H9 (cell line): ENCODE results near the gene IMMP2L. TPM values are rescaled to one million over a fixed set of nuclear protein-coding genes. Genes with fewer than 3 reads are reported as not detected.

Source experiments
- DNase-seq: peaks from one replicate; pipeline ENCODE4 v3.0.0-alpha.2; 2017
- H2AFZ ChIP-seq: one replicate; pipeline ENCODE4 v1.6.1; 2013; ENCODE audit warnings: mild to moderate bottlenecking, low read length, control low read depth, moderate library complexity
- H2AK5ac ChIP-seq: 2 replicates; pipeline ENCODE4 v1.6.1; 2013; ENCODE audit warnings: low read length, control low read depth, mixed read lengths; ENCODE audit not compliant: insufficient read length
- H2BK120ac ChIP-seq: one replicate; pipeline ENCODE4 v1.6.1; 2013; ENCODE audit warnings: low read depth, mild to moderate bottlenecking, low read length, control low read depth, inconsistent platforms; ENCODE audit not compliant: poor library complexity, severe bottlenecking
- H2BK12ac ChIP-seq: 2 replicates; pipeline ENCODE4 v1.6.1; 2013; ENCODE audit warnings: low read length, control low read depth, mixed read lengths, low read depth; ENCODE audit not compliant: insufficient read length
- H2BK15ac ChIP-seq: 2 replicates; pipeline ENCODE4 v1.6.1; 2013; ENCODE audit warnings: low read depth, low read length, control low read depth
- H2BK20ac ChIP-seq: one replicate; pipeline ENCODE4 v1.6.1; 2013; ENCODE audit warnings: low read depth, mild to moderate bottlenecking, low read length, control low read depth, inconsistent platforms; ENCODE audit not compliant: poor library complexity, severe bottlenecking
- H2BK5ac ChIP-seq: 2 replicates; pipeline ENCODE4 v1.6.1; 2013; ENCODE audit warnings: low read length, control low read depth, mixed read lengths; ENCODE audit not compliant: insufficient read length
- H3K14ac ChIP-seq: 2 replicates; pipeline ENCODE4 v1.6.1; 2013; ENCODE audit warnings: low read length, control low read depth; ENCODE audit not compliant: insufficient read depth
- H3K18ac ChIP-seq: 2 replicates; pipeline ENCODE4 v1.6.1; 2013; ENCODE audit warnings: low read depth, mild to moderate bottlenecking, mixed read lengths, low read length, control low read depth; ENCODE audit not compliant: insufficient read length
- H3K23ac ChIP-seq: 2 replicates; pipeline ENCODE4 v1.6.1; 2013; ENCODE audit warnings: low read length, control low read depth, mixed read lengths, low read depth; ENCODE audit not compliant: insufficient read length
- H3K23me2 ChIP-seq: 2 replicates; pipeline ENCODE4 v1.6.1; 2013; ENCODE audit warnings: low read depth, mild to moderate bottlenecking, mixed read lengths, low read length, control low read depth; ENCODE audit not compliant: insufficient read length, poor library complexity, severe bottlenecking
- H3K27ac ChIP-seq: 2 replicates; pipeline ENCODE4 v1.5.1; 2013; ENCODE audit warnings: low read length, control low read depth, mixed read lengths, low read depth; ENCODE audit not compliant: insufficient read length
- H3K27me3 ChIP-seq: 2 replicates; pipeline ENCODE4 v1.6.1; 2013; ENCODE audit warnings: low read length, control low read depth, inconsistent platforms; ENCODE audit not compliant: insufficient read depth
- H3K4ac ChIP-seq: 2 replicates; pipeline ENCODE4 v1.6.1; 2013; ENCODE audit warnings: low read depth, mild to moderate bottlenecking, control low read depth, inconsistent platforms, low read length, moderate library complexity
- H3K4me1 ChIP-seq: 2 replicates; pipeline ENCODE4 v1.6.1; 2013; ENCODE audit warnings: low read length, control low read depth, inconsistent platforms; ENCODE audit not compliant: insufficient read depth
- H3K4me2 ChIP-seq: 2 replicates; pipeline ENCODE4 v1.6.1; 2013; ENCODE audit warnings: low read length, control low read depth, mixed read lengths; ENCODE audit not compliant: insufficient read length, insufficient read depth
- H3K56ac ChIP-seq: 2 replicates; pipeline ENCODE4 v1.6.1; 2013; ENCODE audit warnings: low read depth, mild to moderate bottlenecking, mixed read lengths, low read length, control low read depth; ENCODE audit not compliant: insufficient read length
- H3K79me1 ChIP-seq: 2 replicates; pipeline ENCODE4 v1.6.1; 2013; ENCODE audit warnings: low read depth, mild to moderate bottlenecking, moderate library complexity, low read length, control low read depth, inconsistent platforms; ENCODE audit not compliant: insufficient read depth, poor library complexity, severe bottlenecking
- H3K79me2 ChIP-seq: 2 replicates; pipeline ENCODE4 v1.6.1; 2013; ENCODE audit warnings: low read length, control low read depth, inconsistent platforms; ENCODE audit not compliant: insufficient read depth
- H3K9ac ChIP-seq: 2 replicates; pipeline ENCODE4 v1.6.1; 2013; ENCODE audit warnings: low read length, control low read depth, mixed read lengths; ENCODE audit not compliant: insufficient read length; ENCODE audit errors: extremely low read depth
- H3K9me3 ChIP-seq: one replicate; pipeline ENCODE4 v1.6.1; 2013; ENCODE audit warnings: low read depth, low read length, inconsistent platforms; ENCODE audit not compliant: control insufficient read depth
- H3T11ph ChIP-seq: one replicate; pipeline ENCODE4 v1.6.1; 2013; ENCODE audit warnings: mild to moderate bottlenecking, low read length, control low read depth, inconsistent platforms
- H4K20me1 ChIP-seq: one replicate; pipeline ENCODE4 v1.6.1; 2013; ENCODE audit not compliant: control insufficient read depth, insufficient read length, insufficient read depth
- H4K5ac ChIP-seq: 2 replicates; pipeline ENCODE4 v1.6.1; 2013; ENCODE audit warnings: low read depth, mild to moderate bottlenecking, mixed read lengths, low read length, control low read depth; ENCODE audit not compliant: insufficient read length
- H4K8ac ChIP-seq: replicated peaks from 2 replicates; pipeline ENCODE4 v1.6.1; 2013; ENCODE audit warnings: low read length, control low read depth, mixed read lengths, low read depth; ENCODE audit not compliant: insufficient read length
- H4K91ac ChIP-seq: 2 replicates; pipeline ENCODE4 v1.6.1; 2013; ENCODE audit warnings: low read depth, mild to moderate bottlenecking, moderate library complexity, mixed read lengths, low read length, control low read depth; ENCODE audit not compliant: insufficient read length
- H3K27ac Mint-ChIP-seq, 3 experiments: 2 replicates in 2 of 3; 3 replicates in 1 of 3; pipeline ENCODE4 v1.8.0; 2020 to 2021; ENCODE audit warnings: mixed read lengths in 3 of 3, mild to moderate bottlenecking in 1 of 3, moderate library complexity in 1 of 3
- H3K27me3 Mint-ChIP-seq: 2 replicates; pipeline ENCODE4 v1.8.0; 2021; ENCODE audit warnings: low read depth, mild to moderate bottlenecking, moderate library complexity, mixed read lengths
- H3K36me3 Mint-ChIP-seq, 3 experiments: 2 replicates in 2 of 3; 3 replicates in 1 of 3; pipeline ENCODE4 v1.8.0; 2020 to 2021; ENCODE audit warnings: low read depth in 3 of 3, mixed read lengths in 3 of 3; ENCODE audit not compliant: insufficient read depth in 1 of 3
- H3K4me1 Mint-ChIP-seq, 2 experiments: 2 replicates each; pipeline ENCODE4 v1.8.0; 2020; ENCODE audit warnings: mixed read lengths in 2 of 2
- H3K4me3 Mint-ChIP-seq, 2 experiments: 2 replicates in 1 of 2; 3 replicates in 1 of 2; pipeline ENCODE4 v1.8.0; 2020 to 2021; ENCODE audit warnings: mild to moderate bottlenecking in 2 of 2, mixed read lengths in 2 of 2, moderate library complexity in 1 of 2
- H3K9me3 Mint-ChIP-seq, 2 experiments: 2 replicates in 1 of 2; 3 replicates in 1 of 2; pipeline ENCODE4 v1.8.0; 2020; ENCODE audit warnings: mild to moderate bottlenecking in 2 of 2, mixed read lengths in 2 of 2, moderate library complexity in 1 of 2
- CTCF ChIP-seq: fragments of 200-600 bp; sonication (generic); conservative IDR thresholded peaks from 3 replicates; pipeline ENCODE4 v1.8.0; 2021; ENCODE audit warnings: antibody characterized with exemption, mild to moderate bottlenecking
- WGBS: extraction: QIAGEN DNeasy Blood & Tissue Kit; methylation state at CpG from one replicate; pipeline ENCODE4 v1.1.7; 2013; ENCODE audit warnings: missing lambda C conversion rate, low lambda C conversion rate, mixed read lengths; ENCODE audit not compliant: insufficient read length; ENCODE audit errors: extremely low coverage; 5-methylcytosine and 5-hydroxymethylcytosine counted together
- total RNA-seq: library from RNA; stranded (reverse); gene quantifications from 2 replicates; pipeline ENCODE4 v1.2.1, GENCODE V29; 2021

The IMMP2L gene
- total RNA-seq, 1 experiment from 2014 or later: 14.7 TPM

GRCh38 chr7:110673148-110673547 is 889.1 kb downstream of the IMMP2L start:
- Histone ChIP-seq H2AFZ (no peak overlapping the region), H2AK5ac (no peak overlapping the region), H4K8ac (no peak overlapping the region), H3K79me2 (no peaks in the 10 kb centered on the region), H3K9ac (no peak overlapping the region), H4K20me1 (no peaks in the 10 kb centered on the region), H3K4me2 (no peak overlapping the region), H3K23me2 (no peaks in the 10 kb centered on the region), H2BK5ac (no peak overlapping the region), H2BK12ac (no peak overlapping the region), H3K27ac (no peak overlapping the region), H3K27me3 (no peaks in the 10 kb centered on the region), H2BK120ac (no peak overlapping the region), H3K14ac (no peak overlapping the region), H2BK15ac (no peak overlapping the region), H3K56ac (no peak overlapping the region), H4K91ac (no peak overlapping the region), H3K9me3 (peaks cover 10% of the 10 kb centered on the region), H2BK20ac (no peak overlapping the region), H3K23ac (no peak overlapping the region), H3T11ph (no peak overlapping the region), H3K79me1 (no peaks in the 10 kb centered on the region), H3K18ac (no peak overlapping the region), H4K5ac (no peak overlapping the region), H3K4ac (no peak overlapping the region), H3K4me1 (no peaks in the 10 kb centered on the region)
- no peak for TF ChIP-seq CTCF
- Mint-ChIP-seq H3K4me3 (no peak overlapping the region), H3K36me3 (peaks cover 20 to 35% (median 28%) of the 10 kb centered on the region in 3 experiments), H3K4me1 (peaks cover 5 to 7% of the 10 kb centered on the region in 2 experiments), H3K27ac (no peak overlapping the region), H3K27me3 (no peaks in the 10 kb centered on the region), H3K9me3 (peaks cover 31 to 34% of the 10 kb centered on the region in 2 experiments)
- no peak for DNase-seq
- no CpG with 5 or more reads among the region's 1 CpG for WGBS
